ENCODE results near the gene ZNF93.

The ZNF93 gene

GRCh38 chr19:19948800-19949199, 48.1 kb downstream of the ZNF93 start:
- TF ChIP-seq TAF1 (IDR thresholded peaks at IDR 0.05; ENCODE audit: borderline replicate concordance, insufficient read depth, low read length) (no peak), SIN3A (IDR thresholded peaks at IDR 0.05; ENCODE audit: borderline replicate concordance, insufficient read depth, low read length) (no peak), POLR2AphosphoS5 (IDR thresholded peaks at IDR 0.05; ENCODE audit: low read depth, low read length) (no peak), REST (IDR thresholded peaks at IDR 0.05; ENCODE audit: insufficient read depth in 1 of 2, low read depth in 2 of 2, low read length in 2 of 2) (no peak), FOXP2 (optimal IDR thresholded peaks at IDR 0.05; ENCODE audit: borderline replicate concordance, extremely low read depth, extremely low read length, insufficient read depth) (no peak)

GRCh38 chr19:19955208-19955607, 54.5 kb downstream of the ZNF93 start:
- TF ChIP-seq TAF1 (IDR thresholded peaks at IDR 0.05; ENCODE audit: borderline replicate concordance, insufficient read depth, low read length) (no peak), POLR2AphosphoS5 (IDR thresholded peaks at IDR 0.05; ENCODE audit: low read depth, low read length) (no peak), SIN3A (IDR thresholded peaks at IDR 0.05; ENCODE audit: borderline replicate concordance, insufficient read depth, low read length) (no peak), REST (IDR thresholded peaks at IDR 0.05; ENCODE audit: insufficient read depth in 1 of 2, low read depth in 2 of 2, low read length in 2 of 2) (no peak), FOXP2 (optimal IDR thresholded peaks at IDR 0.05; ENCODE audit: borderline replicate concordance, extremely low read depth, extremely low read length, insufficient read depth) (no peak)

- TF ChIP-seq POLR2AphosphoS5 (IDR thresholded peaks at IDR 0.05; ENCODE audit: low read depth, low read length) = no peak
- no peak for TF ChIP-seq TAF1 (IDR thresholded peaks at IDR 0.05; ENCODE audit: borderline replicate concordance, insufficient read depth, low read length)
- no peak for TF ChIP-seq SIN3A (IDR thresholded peaks at IDR 0.05; ENCODE audit: borderline replicate concordance, insufficient read depth, low read length)
- TF ChIP-seq FOXP2 (optimal IDR thresholded peaks at IDR 0.05; ENCODE audit: borderline replicate concordance, extremely low read depth, extremely low read length, insufficient read depth) = no peak
- TF ChIP-seq REST (IDR thresholded peaks at IDR 0.05; ENCODE audit: insufficient read depth in 1 of 2, low read depth in 2 of 2, low read length in 2 of 2) = no peak
Observed at GRCh38 chr19:19956434-19957075, 55.8 kb downstream of the ZNF93 start.

- TF ChIP-seq TAF1 (IDR thresholded peaks at IDR 0.05; ENCODE audit: borderline replicate concordance, insufficient read depth, low read length) (no peak), SIN3A (IDR thresholded peaks at IDR 0.05; ENCODE audit: borderline replicate concordance, insufficient read depth, low read length) (no peak), REST (IDR thresholded peaks at IDR 0.05; ENCODE audit: insufficient read depth in 1 of 2, low read depth in 2 of 2, low read length in 2 of 2) (no peak), POLR2AphosphoS5 (IDR thresholded peaks at IDR 0.05; ENCODE audit: low read depth, low read length) (no peak), FOXP2 (optimal IDR thresholded peaks at IDR 0.05; ENCODE audit: borderline replicate concordance, extremely low read depth, extremely low read length, insufficient read depth) (no peak)
Observed at GRCh38 chr19:19964416-19964815, 63.7 kb downstream of the ZNF93 start.

All from PFSK-1 (cell line).